Neural cell (in vitro differentiated cells): ENCODE results near the gene DNASE1L2.

Experiments
- EP300 ChIP-seq: fragments of 450-650 bp; conservative IDR thresholded peaks from 2 replicates; pipeline ENCODE4 v1.6.1; 2014; ENCODE audit warnings: antibody characterized with exemption, mild to moderate bottlenecking, moderate library complexity; ENCODE audit not compliant: poor library complexity, severe bottlenecking
- EZH2 ChIP-seq: fragments of 200-600, 300-800 bp; shearing (Covaris generic), sonication (generic); IDR thresholded peaks from 2 replicates; pipeline ENCODE4 v1.6.1; 2014; ENCODE audit warnings: antibody characterized with exemption, low read length, borderline replicate concordance, mild to moderate bottlenecking; ENCODE audit not compliant: insufficient read depth, poor library complexity, severe bottlenecking
- MXI1 ChIP-seq: fragments of 450-650 bp; conservative IDR thresholded peaks from 2 replicates; pipeline ENCODE4 v1.6.1; 2014; ENCODE audit warnings: antibody characterized with exemption, mild to moderate bottlenecking; ENCODE audit not compliant: poor library complexity, severe bottlenecking
- POLR2AphosphoS5 ChIP-seq: IDR thresholded peaks from 2 replicates; pipeline ENCODE4 v1.6.1; 2012
- RAD21 ChIP-seq: fragments of 450-650 bp; conservative IDR thresholded peaks from 2 replicates; pipeline ENCODE4 v1.6.1; 2014; ENCODE audit warnings: antibody characterized with exemption, mild to moderate bottlenecking, moderate library complexity
- TAF1 ChIP-seq: IDR thresholded peaks from 2 replicates; pipeline ENCODE4 v1.6.1; 2012; ENCODE audit warnings: low read depth
- TF ChIP-seq, protein P1 (sequence below): fragments of 450-650 bp; IDR thresholded peaks from 2 replicates; pipeline ENCODE4 v1.5.1; 2014; ENCODE audit warnings: antibody characterized with exemption, mild to moderate bottlenecking, moderate library complexity; ENCODE audit not compliant: poor library complexity, severe bottlenecking

DNA sequence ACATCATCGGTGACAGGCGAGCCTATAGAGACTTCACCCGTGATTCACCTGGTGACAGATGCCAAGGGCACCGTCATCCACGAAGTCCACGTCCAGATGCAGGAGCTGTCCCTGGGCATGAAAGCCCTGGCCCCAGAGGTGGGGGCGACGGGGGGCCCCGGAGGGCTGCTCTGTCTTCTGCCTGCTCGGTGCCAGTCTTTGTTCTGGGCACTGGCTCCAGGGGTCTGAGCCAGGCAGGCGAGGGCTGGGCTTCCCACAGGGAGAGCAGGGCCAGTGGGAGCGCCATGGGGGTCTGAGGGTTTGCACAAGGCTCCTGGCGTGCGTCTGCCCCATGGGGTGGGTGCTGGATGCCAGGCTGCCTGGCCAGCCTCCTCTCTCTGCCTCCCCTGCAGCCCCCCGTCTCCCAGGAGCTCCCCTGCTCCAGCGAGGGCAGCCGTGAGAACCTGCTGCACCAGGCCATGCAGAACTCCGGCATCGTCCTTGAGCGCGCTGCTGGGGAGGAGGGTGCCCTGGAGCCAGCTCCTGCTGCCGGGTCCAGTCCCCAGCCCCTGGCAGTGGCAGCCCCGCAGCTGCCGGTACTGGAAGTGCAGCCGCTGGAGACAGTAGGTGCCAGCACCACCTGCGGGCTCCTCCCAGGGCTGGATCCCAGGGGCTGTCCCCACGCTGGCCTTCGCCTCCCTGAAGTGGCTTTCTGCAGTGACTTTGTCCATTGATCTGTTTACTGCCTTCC, 3.0 kb upstream of the DNASE1L2 start:
- TF ChIP-seq RAD21, result no peak
- TF ChIP-seq, protein P1, sequence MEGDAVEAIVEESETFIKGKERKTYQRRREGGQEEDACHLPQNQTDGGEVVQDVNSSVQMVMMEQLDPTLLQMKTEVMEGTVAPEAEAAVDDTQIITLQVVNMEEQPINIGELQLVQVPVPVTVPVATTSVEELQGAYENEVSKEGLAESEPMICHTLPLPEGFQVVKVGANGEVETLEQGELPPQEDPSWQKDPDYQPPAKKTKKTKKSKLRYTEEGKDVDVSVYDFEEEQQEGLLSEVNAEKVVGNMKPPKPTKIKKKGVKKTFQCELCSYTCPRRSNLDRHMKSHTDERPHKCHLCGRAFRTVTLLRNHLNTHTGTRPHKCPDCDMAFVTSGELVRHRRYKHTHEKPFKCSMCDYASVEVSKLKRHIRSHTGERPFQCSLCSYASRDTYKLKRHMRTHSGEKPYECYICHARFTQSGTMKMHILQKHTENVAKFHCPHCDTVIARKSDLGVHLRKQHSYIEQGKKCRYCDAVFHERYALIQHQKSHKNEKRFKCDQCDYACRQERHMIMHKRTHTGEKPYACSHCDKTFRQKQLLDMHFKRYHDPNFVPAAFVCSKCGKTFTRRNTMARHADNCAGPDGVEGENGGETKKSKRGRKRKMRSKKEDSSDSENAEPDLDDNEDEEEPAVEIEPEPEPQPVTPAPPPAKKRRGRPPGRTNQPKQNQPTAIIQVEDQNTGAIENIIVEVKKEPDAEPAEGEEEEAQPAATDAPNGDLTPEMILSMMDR, result no peak
- no peak for TF ChIP-seq EP300
- no peak for TF ChIP-seq POLR2AphosphoS5
- TF ChIP-seq EZH2, result no peak
- TF ChIP-seq TAF1, result no peak
- TF ChIP-seq MXI1, result no peak
